RWPE1 (cell line): ENCODE measurements around the gene FAM168B.

Experiments used
- CTCF ChIA-PET: fragments of 350-600 bp; sonication (Branson Sonifier 250); formaldehyde crosslinking; extraction: SDS; loops from one replicate; lab custom pipeline; 2021; lab: Yijun Ruan, JAX
- POLR2A ChIA-PET: fragments of 400-600 bp; formaldehyde crosslinking; extraction: SDS; loops from one replicate; lab custom pipeline; 2020; ENCODE audit warnings: antibody characterized with exemption; ENCODE audit not compliant: low non-redundant PET; lab: Yijun Ruan, JAX
- DNase-seq: peaks from one replicate; pipeline ENCODE4 v3.0.0; 2012; ENCODE audit warnings: low spot score
- H3K27ac ChIP-seq: fragments of 450-650 bp; 2 replicates; pipeline ENCODE4 v1.5.1; 2017
- CTCF ChIP-seq: fragments of 450-650 bp; conservative IDR thresholded peaks from 2 replicates; pipeline ENCODE4 v1.5.1; 2017; ENCODE audit warnings: low read depth, mild to moderate bottlenecking

Gene FAM168B

DNA sequence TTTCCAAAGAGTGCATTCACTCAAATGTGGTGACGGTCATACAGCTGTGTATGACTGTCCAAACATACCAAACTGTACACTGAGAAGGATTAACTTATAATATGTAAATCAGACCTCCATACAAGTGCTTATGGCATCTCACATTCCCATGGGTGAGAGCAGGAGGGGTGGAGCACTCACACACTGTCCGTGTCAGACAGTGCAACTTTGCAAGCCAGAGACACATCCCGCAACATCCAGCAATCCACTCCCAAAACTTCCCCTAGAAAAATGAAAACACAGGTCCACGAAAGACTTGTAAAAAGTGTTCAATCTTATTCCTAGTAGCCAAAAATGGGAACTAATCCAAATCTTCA lies 36.4 kb downstream of the FAM168B start:
- no peak for DNase-seq
- H3K27ac ChIP-seq: no peak overlapping the region
- ChIA-PET POLR2A (no interaction called here), CTCF (no interaction called here)
- TF ChIP-seq CTCF: no peak

DNA sequence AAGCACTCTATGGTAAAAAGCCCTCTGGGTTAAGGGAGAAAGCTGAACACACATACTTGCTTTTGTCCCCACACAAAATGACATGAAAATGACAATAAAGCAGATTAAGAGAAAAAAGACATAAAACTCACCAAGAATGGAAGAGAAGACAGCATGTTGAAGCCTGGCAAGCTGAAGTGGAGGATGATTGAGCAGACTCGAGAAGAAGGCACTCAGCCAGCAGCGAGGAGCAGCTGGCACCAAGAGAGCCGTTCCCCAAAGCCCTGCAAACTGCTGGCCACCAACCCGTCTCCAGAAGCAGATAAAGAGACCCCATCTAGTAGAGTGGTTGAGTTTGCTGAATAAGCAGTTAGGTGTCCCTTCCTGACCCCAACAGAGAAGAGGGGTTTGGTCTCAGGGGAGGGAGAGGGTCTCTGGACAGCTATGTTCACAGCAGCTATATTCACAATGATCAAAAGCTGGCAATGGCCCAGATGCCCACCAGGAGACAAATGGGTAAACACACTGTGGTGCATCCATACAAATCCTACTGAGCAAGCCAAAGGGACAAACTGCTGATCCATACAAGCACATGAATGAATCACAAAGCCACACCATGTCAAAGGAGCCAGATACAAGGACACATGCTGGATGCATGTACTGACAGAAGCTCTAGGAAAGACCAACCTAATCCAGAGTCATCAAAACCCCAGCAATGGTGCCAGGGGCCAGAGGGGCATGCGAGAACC lies 36.9 kb downstream of the FAM168B start:
- CTCF ChIA-PET: no interaction called here
- POLR2A ChIA-PET: no interaction called here
- H3K27ac ChIP-seq: no peak overlapping the region
- TF ChIP-seq CTCF: no peak
- DNase-seq: no peak

- no peak for DNase-seq
- POLR2A ChIA-PET: no interaction called here
- CTCF ChIA-PET: no interaction called here
- H3K27ac ChIP-seq: no peak overlapping the region
- no peak for TF ChIP-seq CTCF
Observed at GRCh38 chr2:131055169-131056065, 37.8 kb downstream of the FAM168B start.

DNA sequence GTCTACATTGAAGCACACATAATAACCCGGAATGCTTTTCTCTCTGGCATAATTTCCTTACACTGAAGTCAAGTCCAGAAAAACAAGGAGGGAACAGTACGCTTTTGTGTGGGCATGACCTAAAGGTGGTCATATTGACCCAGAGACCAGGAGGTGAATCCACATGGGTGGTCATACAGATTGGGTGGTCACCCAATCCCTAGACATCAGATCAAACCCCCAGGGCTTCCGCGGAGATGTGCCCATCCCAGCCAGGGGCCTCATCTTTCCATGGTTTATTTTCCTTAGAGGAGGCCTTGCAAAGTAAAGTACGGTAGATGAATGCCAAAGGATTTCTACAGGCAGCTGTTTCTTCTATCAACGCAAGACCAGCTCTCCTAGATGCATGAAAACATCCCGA lies 38.8 kb downstream of the FAM168B start:
- no peak overlapping the region for H3K27ac ChIP-seq
- no peak for TF ChIP-seq CTCF
- CTCF ChIA-PET: no interaction called here
- POLR2A ChIA-PET: no interaction called here
- no peak for DNase-seq

DNA sequence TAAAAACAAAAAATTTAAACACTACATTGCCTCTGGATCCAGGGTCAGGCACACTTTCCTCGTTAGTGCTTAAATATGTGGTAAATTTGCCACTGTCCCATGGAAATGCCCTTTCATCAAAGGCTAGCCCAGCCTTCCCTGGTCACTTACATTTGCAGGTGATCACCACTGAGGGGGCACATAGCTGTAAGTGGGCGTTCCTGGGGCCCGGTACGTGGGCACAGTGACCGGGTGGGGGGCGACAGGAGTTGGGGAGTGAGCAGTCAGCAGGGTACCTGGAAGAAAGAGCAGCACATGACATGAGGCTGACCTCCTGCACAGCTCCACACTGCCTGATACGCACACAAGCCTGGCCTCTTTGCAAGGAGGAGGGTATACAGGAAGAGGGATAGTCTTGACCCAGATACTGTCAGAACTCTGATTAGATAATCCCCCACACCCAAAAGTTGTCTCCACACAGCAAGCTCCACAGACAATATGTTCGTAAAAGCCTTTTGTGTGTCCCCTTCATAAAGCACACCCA lies 40.5 kb downstream of the FAM168B start:
- no peak for TF ChIP-seq CTCF
- ChIA-PET CTCF (no interaction called here), POLR2A (no interaction called here)

GRCh38 chr2:131050896-131051295 lies 42.4 kb downstream of the FAM168B start:
- no peak for DNase-seq
- no peak for TF ChIP-seq CTCF
- ChIA-PET CTCF (no interaction called here), POLR2A (no interaction called here)
- no peak overlapping the region for H3K27ac ChIP-seq

More for the DNA sequence above, 40.5 kb downstream of the FAM168B start:
- H3K27ac ChIP-seq: no peak overlapping the region
- no peak for DNase-seq
